Body of pancreas (tissue), 4 donors: ENCODE data around the gene RALB. TPM values are rescaled to one million over a fixed set of nuclear protein-coding genes. Genes with fewer than 3 reads are reported as not detected.

Source experiments
- ATAC-seq: fragments of 150-250 bp; one replicate; pipeline ENCODE4 v1.9.1; 2016
- DNase-seq, 4 donors: peaks; one replicate each; pipeline ENCODE4 v3.0.0-alpha.2; 2019
- H3K27ac ChIP-seq, 4 donors: fragments of 200-600 bp; sonication (generic); 1 replicate in 3 of 4; 2 replicates in 1 of 4; pipeline versions ENCODE4 v1.5.1 to v1.6.1; 2016 to 2019; ENCODE audit warnings: mild to moderate bottlenecking in 1 of 4, mixed read lengths in 1 of 4, moderate library complexity in 1 of 4
- H3K27me3 ChIP-seq, 2 donors: fragments of 200-600 bp; sonication (generic); one replicate each; pipeline ENCODE4 v1.6.0; 2016; ENCODE audit warnings: mild to moderate bottlenecking in 1 of 2
- H3K36me3 ChIP-seq, 2 donors: fragments of 200-600 bp; sonication (generic); replicated peaks in 1 of 2; 2 replicates each; pipeline ENCODE4 v1.5.1; 2016; ENCODE audit warnings: low read depth in 2 of 2; ENCODE audit not compliant: insufficient read depth in 1 of 2
- H3K4me1 ChIP-seq: fragments of 200-600 bp; sonication (generic); one replicate; pipeline ENCODE4 v1.6.0; 2016
- H3K4me3 ChIP-seq, 2 donors: fragments of 200-600 bp; sonication (generic); 1 replicate in 1 of 2; 2 replicates in 1 of 2; pipeline ENCODE4 v1.5.1; 2016 to 2019
- H3K9me3 ChIP-seq, 3 donors: fragments of 200-600 bp; sonication (generic); 1 replicate in 2 of 3; 2 replicates in 1 of 3; pipeline ENCODE4 v1.5.1; 2016
- POLR2A ChIP-seq, 3 donors: fragments of 450-650 bp; IDR thresholded peaks; one replicate each; pipeline ENCODE4 v1.6.1; 2016; ENCODE audit warnings: antibody characterized with exemption in 3 of 3, mild to moderate bottlenecking in 2 of 3
- WGBS, 2 donors: methylation state at CpG; one replicate each; pipeline ENCODE4 v1.1.5; 2017; 5-methylcytosine and 5-hydroxymethylcytosine counted together
- intact Hi-C: fragments of 100-400 bp; cut with DNase I; formaldehyde crosslinking; loops from one replicate; pipeline ENCODE4 v1.15.1; 2023
- total RNA-seq, 2 donors: library from RNA; depleted of rRNA; stranded (reverse); fragments of >200 nt; gene quantifications; one replicate each; pipeline ENCODE4 v1.1.0, GENCODE V29; 2016
- TF ChIP-seq, protein P1 (sequence below), 7 experiments: fragments of 450-650 bp in 4 of 7; fragments of 200-600 bp in 3 of 7; sonication (generic) in 3 of 7; IDR thresholded peaks; one replicate each; pipeline ENCODE4 v1.5.1; 2016 to 2019; ENCODE audit warnings: antibody characterized with exemption in 7 of 7

RALB gene
- total RNA-seq, 2 donors from 2014 or later = 17.8 to 21.3 TPM

GRCh38 chr2:120322329-120322728 is 69.7 kb downstream of the RALB start:
- TF ChIP-seq, protein P1, sequence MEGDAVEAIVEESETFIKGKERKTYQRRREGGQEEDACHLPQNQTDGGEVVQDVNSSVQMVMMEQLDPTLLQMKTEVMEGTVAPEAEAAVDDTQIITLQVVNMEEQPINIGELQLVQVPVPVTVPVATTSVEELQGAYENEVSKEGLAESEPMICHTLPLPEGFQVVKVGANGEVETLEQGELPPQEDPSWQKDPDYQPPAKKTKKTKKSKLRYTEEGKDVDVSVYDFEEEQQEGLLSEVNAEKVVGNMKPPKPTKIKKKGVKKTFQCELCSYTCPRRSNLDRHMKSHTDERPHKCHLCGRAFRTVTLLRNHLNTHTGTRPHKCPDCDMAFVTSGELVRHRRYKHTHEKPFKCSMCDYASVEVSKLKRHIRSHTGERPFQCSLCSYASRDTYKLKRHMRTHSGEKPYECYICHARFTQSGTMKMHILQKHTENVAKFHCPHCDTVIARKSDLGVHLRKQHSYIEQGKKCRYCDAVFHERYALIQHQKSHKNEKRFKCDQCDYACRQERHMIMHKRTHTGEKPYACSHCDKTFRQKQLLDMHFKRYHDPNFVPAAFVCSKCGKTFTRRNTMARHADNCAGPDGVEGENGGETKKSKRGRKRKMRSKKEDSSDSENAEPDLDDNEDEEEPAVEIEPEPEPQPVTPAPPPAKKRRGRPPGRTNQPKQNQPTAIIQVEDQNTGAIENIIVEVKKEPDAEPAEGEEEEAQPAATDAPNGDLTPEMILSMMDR (IDR thresholded peaks at IDR 0.05) = no peak
- TF ChIP-seq POLR2A (IDR thresholded peaks at IDR 0.05) = no peak
- Histone ChIP-seq H3K9me3 (no peaks in the 10 kb centered on the region), H3K36me3 (no peaks in the 10 kb centered on the region), H3K27me3 (no peaks in the 10 kb centered on the region), H3K4me3 (no peak overlapping the region), H3K4me1 (peaks cover 13% of the 10 kb centered on the region), H3K27ac (no peak overlapping the region)
- intact Hi-C loops = no loop called here
- DNase-seq (no peak), ATAC-seq (no peak)
- 84 to 85% methylated on average over 6 to 7 of the region's 7 CpGs for WGBS, 2 donors

DNA sequence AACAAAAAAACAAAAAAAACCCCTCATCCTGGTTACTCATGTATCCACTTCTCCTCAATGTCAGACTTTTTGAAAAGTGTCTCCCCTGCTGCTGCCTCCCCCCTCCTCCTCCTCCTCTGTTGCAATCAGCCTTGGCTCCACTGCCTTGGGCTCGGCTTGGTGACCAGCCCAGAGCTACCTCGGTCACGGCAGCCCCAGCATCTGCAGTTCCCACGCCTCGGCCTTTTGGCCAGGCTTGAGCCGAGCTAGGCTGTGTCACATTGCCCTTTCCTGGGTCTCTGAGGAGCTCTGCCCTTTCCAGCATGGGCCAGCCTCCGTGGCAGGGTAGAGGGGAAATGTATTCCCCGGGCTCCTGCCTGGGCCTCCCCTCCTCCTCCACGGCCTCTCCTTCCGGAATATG is 70.6 kb downstream of the RALB start:
- intact Hi-C loops = no loop called here
- TF ChIP-seq POLR2A (IDR thresholded peaks at IDR 0.05) = no peak
- TF ChIP-seq, protein P1 (IDR thresholded peaks at IDR 0.05) = no peak
- H3K27ac ChIP-seq = peak overlapping the region in 1 of 4 donors; percentile 36
- DNase-seq = peak; percentile 79 to 89 (median 86)
- no peaks in the 10 kb centered on the region for H3K36me3 ChIP-seq
- H3K4me1 ChIP-seq = peaks cover 13% of the 10 kb centered on the region
- WGBS, 2 donors = 29 to 46% methylated on average over 10 of the region's 10 CpGs
- H3K27me3 ChIP-seq = no peaks in the 10 kb centered on the region
- H3K4me3 ChIP-seq = no peak overlapping the region
- peak; percentile 95 for ATAC-seq
- no peaks in the 10 kb centered on the region for H3K9me3 ChIP-seq

GRCh38 chr2:120323807-120324399 is 71.3 kb downstream of the RALB start:
- H3K27me3 ChIP-seq = no peaks in the 10 kb centered on the region
- no peaks in the 10 kb centered on the region for H3K9me3 ChIP-seq
- intact Hi-C loops = no loop called here
- H3K4me3 ChIP-seq = no peak overlapping the region
- TF ChIP-seq, protein P1 (IDR thresholded peaks at IDR 0.05) = no peak
- no peak for TF ChIP-seq POLR2A (IDR thresholded peaks at IDR 0.05)
- H3K4me1 ChIP-seq = peaks cover 13% of the 10 kb centered on the region
- 46 to 64% methylated on average over 9 to 10 of the region's 10 CpGs for WGBS, 2 donors
- ATAC-seq = no peak
- peak overlapping the region in 1 of 4 donors; percentile 36 for H3K27ac ChIP-seq
- H3K36me3 ChIP-seq = no peaks in the 10 kb centered on the region
- no peak for DNase-seq

DNA sequence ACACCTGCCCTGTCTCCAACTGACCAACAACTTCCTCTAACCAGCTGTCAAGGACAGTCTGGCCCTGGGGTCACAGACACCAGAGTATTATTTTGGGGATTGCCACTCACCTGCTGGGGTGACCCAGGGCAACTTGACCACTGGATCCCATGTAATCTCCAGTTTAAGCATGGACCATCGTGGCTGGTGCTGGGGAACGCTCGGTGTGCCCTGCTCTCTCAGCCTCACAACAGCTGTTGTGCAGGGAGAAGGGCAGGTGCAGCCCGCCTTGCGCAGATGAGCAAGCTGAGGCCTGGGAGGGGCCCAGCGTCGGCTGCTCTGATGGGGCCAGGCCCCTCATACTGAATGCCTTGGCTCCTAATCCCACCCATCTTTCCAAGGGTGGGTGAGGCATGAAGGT is 72.3 kb downstream of the RALB start:
- 96 to 98% methylated on average over 4 to 7 of the region's 7 CpGs for WGBS, 2 donors
- DNase-seq = no peak
- Histone ChIP-seq H3K4me1 (peaks cover 13% of the 10 kb centered on the region), H3K9me3 (no peaks in the 10 kb centered on the region), H3K36me3 (no peaks in the 10 kb centered on the region), H3K4me3 (no peak overlapping the region), H3K27ac (no peak overlapping the region), H3K27me3 (no peaks in the 10 kb centered on the region)
- intact Hi-C loops = no loop called here
- no peak for TF ChIP-seq POLR2A (IDR thresholded peaks at IDR 0.05)
- TF ChIP-seq, protein P1 (IDR thresholded peaks at IDR 0.05) = no peak
- no peak for ATAC-seq

DNA sequence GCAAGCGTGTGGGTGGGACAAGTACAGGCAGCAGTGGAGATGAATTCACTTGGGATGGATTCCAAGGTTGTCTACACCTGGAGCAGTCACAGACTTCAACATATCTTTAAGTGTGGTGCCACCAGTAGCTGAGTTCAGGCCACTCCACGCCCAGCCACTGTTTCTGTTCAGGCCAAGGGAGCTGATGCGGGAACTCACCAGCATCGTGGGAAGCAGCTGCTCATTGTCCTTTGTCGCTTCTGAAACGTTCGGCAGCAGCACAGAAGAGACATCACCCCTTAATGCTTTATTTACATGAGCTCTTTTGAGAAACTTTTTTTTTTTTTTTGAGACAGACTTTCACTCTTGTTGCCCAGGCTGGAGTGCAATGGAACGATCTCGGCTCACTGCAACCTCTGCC is 73.4 kb downstream of the RALB start:
- Histone ChIP-seq H3K36me3 (no peaks in the 10 kb centered on the region), H3K27ac (no peak overlapping the region), H3K9me3 (no peaks in the 10 kb centered on the region), H3K27me3 (no peaks in the 10 kb centered on the region), H3K4me1 (peaks cover 13% of the 10 kb centered on the region), H3K4me3 (no peak overlapping the region)
- no peak for TF ChIP-seq POLR2A (IDR thresholded peaks at IDR 0.05)
- TF ChIP-seq, protein P1 (IDR thresholded peaks at IDR 0.05) = no peak
- intact Hi-C loops = no loop called here
- DNase-seq = no peak
- WGBS, 2 donors = 85 to 86% methylated on average over 9 of the region's 9 CpGs
- no peak for ATAC-seq
